ENCODE measurements around the gene IQGAP2. TPM values are rescaled to one million over a fixed set of nuclear protein-coding genes. Genes with fewer than 3 reads are reported as not detected.

IQGAP2 gene
- total RNA-seq, 1 experiment from 2014 or later: 13.4 TPM

DNA sequence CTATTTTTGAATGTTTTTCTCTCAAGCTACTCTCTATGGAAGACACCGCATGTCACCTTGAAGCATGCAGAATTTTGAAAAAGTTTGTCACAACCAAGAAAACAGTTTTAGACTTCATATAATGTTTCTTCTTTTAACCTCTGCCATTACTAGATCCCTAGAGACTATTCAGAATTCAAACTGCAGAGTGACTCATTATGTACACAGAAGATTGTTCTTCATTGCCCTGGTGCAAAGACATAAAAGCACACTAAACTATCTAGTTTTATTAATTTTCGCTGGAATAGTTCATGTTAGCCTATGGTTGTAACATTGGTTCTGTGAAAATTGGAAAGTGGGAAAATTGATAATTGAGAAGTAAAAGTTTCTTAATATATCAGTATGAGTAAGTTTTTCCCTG is 201.8 kb downstream of the IQGAP2 start:
- Mint-ChIP-seq H3K27me3 (ENCODE audit: unreplicated experiment) (no peaks in the 10 kb centered on the region), H3K4me1 (ENCODE audit: low read depth, unreplicated experiment) (peaks cover 19% of the 10 kb centered on the region), H3K9me3 (ENCODE audit: low read depth, unreplicated experiment) (no peaks in the 10 kb centered on the region), H3K4me3 (ENCODE audit: low read depth, unreplicated experiment) (no peak overlapping the region), H3K36me3 (ENCODE audit: insufficient read depth, unreplicated experiment) (no peaks in the 10 kb centered on the region), H3K27ac (ENCODE audit: unreplicated experiment) (no peak overlapping the region)
- CTCF ChIA-PET: interaction anchor here (1.0 kb wide), 1 partner anchor 170 kb away, joined by 3 read pairs; no protein-coding TSS in a partner anchor
- no peak for TF ChIP-seq CTCF (IDR thresholded peaks at IDR 0.05; ENCODE audit: unreplicated experiment)
- no TSS peak for BruUV-seq (replicated peaks)
- intact Hi-C loops (cut with micrococcal nuclease; ENCODE audit: unreplicated experiment): no loop called here
- no peak for DNase-seq

- peaks cover 17% of the 10 kb centered on the region for H3K4me1 Mint-ChIP-seq (ENCODE audit: low read depth, unreplicated experiment)
- no peak overlapping the region for H3K4me3 Mint-ChIP-seq (ENCODE audit: low read depth, unreplicated experiment)
- no peak overlapping the region for H3K27ac Mint-ChIP-seq (ENCODE audit: unreplicated experiment)
- CTCF ChIA-PET: interaction anchor here (0.6 to 1.2 kb wide), 2 partner anchors 13 to 168 kb away, joined by 4 to 9 read pairs; no protein-coding TSS in a partner anchor
- no peak for TF ChIP-seq CTCF (IDR thresholded peaks at IDR 0.05; ENCODE audit: unreplicated experiment)
- no TSS peak for BruUV-seq (replicated peaks)
- no peaks in the 10 kb centered on the region for H3K27me3 Mint-ChIP-seq (ENCODE audit: unreplicated experiment)
- no peaks in the 10 kb centered on the region for H3K9me3 Mint-ChIP-seq (ENCODE audit: low read depth, unreplicated experiment)
- DNase-seq: no peak
- H3K36me3 Mint-ChIP-seq (ENCODE audit: insufficient read depth, unreplicated experiment): no peaks in the 10 kb centered on the region
- intact Hi-C loops (cut with micrococcal nuclease; ENCODE audit: unreplicated experiment): no loop called here
These were observed 203.6 kb downstream of the IQGAP2 start for GRCh38 chr5:76606701-76607100.

- Mint-ChIP-seq H3K4me3 (ENCODE audit: low read depth, unreplicated experiment) (no peak overlapping the region), H3K4me1 (ENCODE audit: low read depth, unreplicated experiment) (peaks cover 10% of the 10 kb centered on the region), H3K27me3 (ENCODE audit: unreplicated experiment) (no peaks in the 10 kb centered on the region), H3K9me3 (ENCODE audit: low read depth, unreplicated experiment) (no peaks in the 10 kb centered on the region), H3K36me3 (ENCODE audit: insufficient read depth, unreplicated experiment) (no peaks in the 10 kb centered on the region), H3K27ac (ENCODE audit: unreplicated experiment) (no peak overlapping the region)
- intact Hi-C loops (cut with micrococcal nuclease; ENCODE audit: unreplicated experiment): no loop called here
- no TSS peak for BruUV-seq (replicated peaks)
- no peak for DNase-seq
- TF ChIP-seq CTCF (IDR thresholded peaks at IDR 0.05; ENCODE audit: unreplicated experiment): no peak
- CTCF ChIA-PET: interaction anchor here (0.6 kb wide), 1 partner anchor 12 kb away, joined by 4 read pairs; no protein-coding TSS in a partner anchor
These were observed 204.3 kb downstream of the IQGAP2 start for GRCh38 chr5:76607353-76607871.

- no peak overlapping the region for H3K4me3 Mint-ChIP-seq (ENCODE audit: low read depth, unreplicated experiment)
- CTCF ChIA-PET: interaction anchor here (1.2 kb wide), 1 partner anchor 11 kb away, joined by 3 read pairs; no protein-coding TSS in a partner anchor
- H3K27ac Mint-ChIP-seq (ENCODE audit: unreplicated experiment): no peak overlapping the region
- no peak for TF ChIP-seq CTCF (IDR thresholded peaks at IDR 0.05; ENCODE audit: unreplicated experiment)
- DNase-seq: no peak
- no peaks in the 10 kb centered on the region for H3K36me3 Mint-ChIP-seq (ENCODE audit: insufficient read depth, unreplicated experiment)
- H3K9me3 Mint-ChIP-seq (ENCODE audit: low read depth, unreplicated experiment): no peaks in the 10 kb centered on the region
- no peaks in the 10 kb centered on the region for H3K27me3 Mint-ChIP-seq (ENCODE audit: unreplicated experiment)
- peaks cover 10% of the 10 kb centered on the region for H3K4me1 Mint-ChIP-seq (ENCODE audit: low read depth, unreplicated experiment)
- BruUV-seq (replicated peaks): no TSS peak
- intact Hi-C loops (cut with micrococcal nuclease; ENCODE audit: unreplicated experiment): no loop called here
These were observed 205.7 kb downstream of the IQGAP2 start for GRCh38 chr5:76608833-76609232.

Data from Calu3 (cell line).